GM18508 (cell line): Measurements from ENCODE around the gene RAB13.

Experiments used
- ATAC-seq: cut with Tn5 transposase; IDR thresholded peaks from one replicate; pipeline ENCODE4 v1.9.1; 2021; ENCODE audit warnings: moderate number of reproducible peaks; ENCODE audit not compliant: insufficient read depth, unreplicated experiment

The RAB13 gene

DNA sequence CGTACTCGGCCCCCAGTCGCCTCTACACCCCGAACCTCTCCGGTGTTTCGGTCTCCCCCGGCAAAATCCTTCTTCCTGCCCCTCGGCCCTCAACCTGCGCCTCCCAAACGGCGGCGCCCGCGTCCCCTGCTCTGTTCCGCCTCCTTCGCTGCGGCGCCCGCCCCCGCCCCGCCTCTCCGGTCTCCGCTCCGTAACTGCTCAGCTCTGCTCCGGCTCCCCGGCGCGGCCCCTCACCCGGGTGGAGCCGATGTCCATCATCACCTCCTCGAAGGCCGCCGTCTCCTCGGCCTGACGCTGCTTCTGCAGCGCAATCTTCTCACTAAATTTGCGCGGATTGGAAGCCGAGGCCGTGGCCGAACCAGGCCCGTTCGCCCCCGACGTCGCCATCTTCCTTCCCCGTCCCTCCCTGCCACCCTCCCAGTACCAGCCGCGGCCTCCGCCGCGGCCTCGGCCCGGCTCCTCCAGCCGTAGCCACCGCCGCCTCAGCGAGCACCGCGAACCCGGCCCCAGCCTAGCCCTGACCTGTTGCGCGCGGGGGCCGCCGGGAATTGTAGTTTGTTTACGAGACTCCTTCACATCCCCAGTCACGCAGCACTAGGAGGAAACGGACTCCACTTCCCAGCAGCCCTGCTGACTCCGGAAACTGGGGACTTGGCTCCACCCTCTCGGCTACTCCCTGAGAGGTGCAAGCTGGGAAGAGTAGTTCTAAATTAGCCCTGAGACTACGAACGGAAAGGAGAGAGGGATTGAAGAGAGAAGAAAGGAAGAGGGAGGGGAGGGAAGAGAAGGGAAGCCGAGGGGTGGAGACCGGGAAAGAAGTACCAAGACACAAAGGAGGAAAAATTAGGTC lies 27.8 kb downstream of the RAB13 start, which contains the start of gene CRTC2:
Gene CRTC2, minus strand, starts transcription at position 502 of the 850 bp plus-strand sequence. Its CDS starts 115 bp downstream, at position 387.
- ATAC-seq = peak; percentile 56

DNA sequence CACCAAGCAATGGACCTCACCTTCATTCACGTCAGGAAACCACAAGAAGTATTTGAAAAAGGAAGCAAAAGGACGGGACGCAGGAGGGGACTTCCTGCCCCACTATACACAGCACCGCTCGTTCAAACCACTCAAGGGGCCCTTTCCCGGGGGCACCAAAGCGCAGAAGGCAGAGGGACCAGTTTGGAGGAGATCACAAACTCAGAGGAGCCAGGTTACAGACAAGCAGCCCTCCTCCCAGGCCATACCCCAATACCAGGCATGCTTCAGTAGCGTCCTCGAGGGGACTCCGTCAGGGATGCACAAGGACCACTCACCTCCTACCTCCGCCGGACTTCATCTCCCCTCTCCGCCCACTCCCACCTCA lies 28.4 kb downstream of the RAB13 start:
- no peak for ATAC-seq

DNA sequence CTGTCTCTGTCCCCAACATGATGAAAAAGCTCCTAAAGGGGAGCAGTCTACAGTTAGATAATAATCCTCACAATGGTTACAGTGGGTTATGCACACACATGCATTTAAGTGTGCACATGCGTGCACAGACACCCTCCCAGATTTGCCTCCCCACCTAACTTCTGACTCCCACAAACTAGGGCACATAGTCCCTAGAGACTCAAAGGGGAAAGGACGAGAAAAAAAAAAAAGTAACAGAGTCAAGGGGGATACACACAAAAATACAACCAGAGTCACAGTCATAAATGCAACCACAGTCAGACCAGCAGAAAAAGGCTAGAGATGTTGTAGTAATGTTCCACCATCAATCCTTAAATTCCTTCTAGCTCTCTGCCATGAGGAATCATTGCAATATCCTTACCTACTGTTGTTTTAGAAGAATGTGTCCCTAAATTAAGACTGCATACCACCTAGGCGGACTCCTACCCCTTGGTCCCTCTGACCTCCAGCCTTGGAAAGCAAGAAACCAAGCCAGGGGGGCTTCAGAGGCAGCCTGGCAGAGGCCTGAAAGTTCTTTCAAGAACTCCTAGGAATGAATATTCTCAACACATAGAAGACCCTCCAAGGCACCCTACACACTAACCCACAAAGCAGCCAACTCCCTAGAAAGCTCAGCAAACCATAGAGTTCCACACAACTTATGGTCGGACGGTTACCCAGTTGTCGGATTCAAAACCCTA lies 29.0 kb downstream of the RAB13 start:
- ATAC-seq = no peak

DNA sequence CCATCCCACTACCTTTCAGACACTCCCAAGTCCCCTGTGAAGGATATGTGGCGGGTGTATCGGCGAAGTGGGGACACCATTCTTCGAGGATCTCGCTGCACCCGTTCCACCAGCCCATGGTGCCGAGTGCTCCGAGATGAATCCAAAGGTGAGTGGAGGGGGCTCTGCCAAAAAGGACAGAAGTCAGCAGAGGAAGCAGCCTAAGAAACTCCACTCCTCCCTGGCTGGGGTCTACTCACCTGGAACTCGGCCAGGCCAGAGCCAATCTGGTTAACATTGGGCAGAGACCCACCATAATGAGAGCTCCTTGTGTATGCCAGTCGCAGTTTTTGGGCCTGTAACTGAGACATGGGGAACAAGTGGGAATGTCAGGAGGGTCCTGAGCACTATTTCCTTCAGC lies 31.3 kb downstream of the RAB13 start:
- no peak for ATAC-seq

DNA sequence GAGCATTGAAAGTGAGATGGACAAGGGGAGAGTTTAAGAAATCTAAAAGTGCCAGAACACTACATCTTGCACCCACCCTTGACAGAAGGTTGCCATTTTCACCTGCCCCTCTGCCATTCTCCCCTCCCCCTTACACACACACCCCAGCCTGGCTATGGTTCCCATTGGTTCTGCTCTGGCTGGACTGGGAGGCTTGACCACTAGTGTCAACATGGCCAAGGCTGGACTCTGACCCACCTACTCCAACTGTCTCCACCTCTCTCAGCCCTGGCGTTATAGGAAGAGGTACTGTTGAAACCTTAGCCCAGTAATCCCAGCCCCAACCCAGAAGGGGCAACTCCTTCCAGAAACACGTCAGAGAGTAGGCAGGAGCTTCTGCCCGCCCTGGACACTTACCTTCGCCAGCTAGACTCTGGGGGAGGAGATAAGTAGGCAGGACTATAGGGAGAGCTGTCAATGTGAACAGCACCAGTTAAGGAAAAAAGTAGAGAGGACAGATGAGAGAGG lies 32.2 kb downstream of the RAB13 start:
- ATAC-seq = no peak

DNA sequence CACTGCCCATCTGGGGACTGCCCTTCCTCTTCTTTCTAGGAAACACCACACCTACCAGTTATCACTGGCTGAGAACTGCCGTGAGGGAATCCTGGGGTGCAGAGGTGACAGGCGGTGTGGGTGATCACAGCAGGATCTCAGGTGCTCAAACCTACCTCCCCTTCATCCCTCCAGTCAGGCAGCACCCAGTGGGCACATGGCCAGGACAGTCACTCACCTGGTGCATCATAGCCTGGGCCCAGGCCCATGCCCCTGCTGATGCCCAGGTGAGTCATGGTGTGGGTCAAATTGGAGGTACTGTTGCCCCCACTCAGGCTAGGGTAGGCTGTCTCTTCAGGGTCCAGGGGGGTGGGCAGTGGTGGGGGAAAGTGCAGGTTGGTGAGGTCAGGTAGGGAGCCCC lies 34.3 kb downstream of the RAB13 start:
- ATAC-seq = no peak

DNA sequence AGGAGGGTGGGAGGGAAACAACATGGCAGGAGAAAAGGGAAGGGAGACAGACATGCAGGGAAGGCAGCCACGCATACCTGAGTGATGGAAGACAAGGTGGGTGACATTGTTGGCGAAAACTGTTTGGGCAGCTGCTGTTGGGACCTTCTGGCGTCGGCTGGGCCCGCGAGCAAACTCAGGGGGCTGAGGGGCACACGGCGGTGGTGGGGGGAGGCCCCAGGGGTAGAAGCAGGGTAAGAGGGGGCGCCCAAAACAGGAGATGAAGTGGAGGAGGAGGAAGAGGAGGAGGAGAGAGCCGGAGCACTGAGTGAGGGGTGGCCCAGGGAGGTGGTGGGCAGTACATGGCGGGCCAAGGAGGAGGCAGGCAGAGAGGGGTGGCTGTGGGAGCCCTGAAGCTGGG lies 35.0 kb downstream of the RAB13 start:
- ATAC-seq = no peak

DNA sequence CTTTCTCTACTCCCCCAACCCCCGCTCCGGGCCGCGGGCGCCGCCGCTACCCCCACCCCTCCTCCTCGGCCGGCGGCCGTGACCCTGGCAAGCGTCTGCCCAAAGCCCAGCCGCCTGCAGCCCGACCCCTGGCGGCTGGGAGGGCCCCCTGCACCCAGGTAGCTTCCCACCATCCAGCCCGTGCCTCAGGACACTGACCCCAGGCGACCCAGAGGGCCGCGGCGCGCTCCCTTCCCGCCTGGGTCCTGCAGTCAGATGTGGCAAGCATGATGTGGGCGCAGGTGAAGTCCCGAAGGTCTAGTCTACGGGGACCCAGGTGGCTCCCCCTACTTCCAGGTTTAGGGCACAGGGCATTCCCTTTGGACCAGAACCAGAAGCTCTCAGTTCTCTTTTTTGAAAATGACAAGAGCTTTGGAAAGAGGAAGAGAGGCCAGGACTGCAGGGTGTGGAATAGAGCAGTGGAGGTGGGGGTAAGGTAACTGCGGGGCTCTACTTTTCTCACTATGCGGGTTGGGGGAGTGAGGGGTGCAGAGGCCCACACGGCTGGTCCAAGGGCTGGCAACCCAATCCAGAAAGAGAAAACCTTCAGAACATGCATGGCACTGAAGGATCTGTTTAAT lies 39.4 kb downstream of the RAB13 start, which contains the start of gene DENND4B:
Gene DENND4B, minus strand, starts transcription at position 97 of the 620 bp plus-strand sequence. CDS start 2,344 bp downstream, outside the sequence.
- ATAC-seq = no peak

DNA sequence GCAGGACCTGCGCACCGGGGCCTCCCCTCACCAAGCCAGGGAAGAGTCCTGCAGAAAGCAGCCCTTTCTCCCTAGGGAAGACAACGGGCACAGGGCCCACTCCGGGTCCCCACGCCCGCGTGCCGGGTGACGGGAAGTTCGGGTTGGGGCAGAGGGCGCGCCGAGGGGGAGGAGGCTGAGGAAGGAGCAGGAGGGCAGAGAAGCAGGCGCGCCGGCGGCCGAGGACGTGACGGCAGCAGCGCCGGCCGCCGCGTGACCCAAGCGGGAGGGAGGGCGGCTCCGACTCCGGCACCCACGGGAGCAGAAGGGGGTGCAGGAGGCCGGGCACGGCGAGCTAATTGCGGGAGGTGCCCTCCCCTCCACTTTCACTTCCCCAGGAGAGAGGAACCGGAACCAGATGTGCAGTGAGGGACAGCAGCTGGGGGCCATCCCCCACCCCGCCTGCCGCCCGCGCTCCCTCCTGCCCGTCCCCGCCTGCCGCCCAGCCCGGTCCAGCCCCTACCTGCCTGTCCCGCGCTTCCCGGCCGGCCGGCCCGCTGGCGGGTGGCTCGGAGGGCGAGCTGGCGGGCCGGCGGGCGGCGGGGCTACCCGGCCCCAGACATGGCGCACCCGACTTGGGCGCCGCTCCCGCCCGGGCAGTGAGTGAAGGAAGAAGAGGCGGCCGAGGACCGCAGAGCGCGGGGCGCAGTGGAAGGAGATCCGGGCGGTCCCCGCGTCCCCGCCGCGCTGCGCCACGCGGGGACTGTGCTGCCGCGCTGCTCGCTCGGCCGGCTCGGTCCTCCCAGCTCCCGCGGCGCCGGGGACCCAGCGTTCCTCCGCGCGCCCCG lies 40.1 kb downstream of the RAB13 start:
- ATAC-seq = peak; percentile 42

DNA sequence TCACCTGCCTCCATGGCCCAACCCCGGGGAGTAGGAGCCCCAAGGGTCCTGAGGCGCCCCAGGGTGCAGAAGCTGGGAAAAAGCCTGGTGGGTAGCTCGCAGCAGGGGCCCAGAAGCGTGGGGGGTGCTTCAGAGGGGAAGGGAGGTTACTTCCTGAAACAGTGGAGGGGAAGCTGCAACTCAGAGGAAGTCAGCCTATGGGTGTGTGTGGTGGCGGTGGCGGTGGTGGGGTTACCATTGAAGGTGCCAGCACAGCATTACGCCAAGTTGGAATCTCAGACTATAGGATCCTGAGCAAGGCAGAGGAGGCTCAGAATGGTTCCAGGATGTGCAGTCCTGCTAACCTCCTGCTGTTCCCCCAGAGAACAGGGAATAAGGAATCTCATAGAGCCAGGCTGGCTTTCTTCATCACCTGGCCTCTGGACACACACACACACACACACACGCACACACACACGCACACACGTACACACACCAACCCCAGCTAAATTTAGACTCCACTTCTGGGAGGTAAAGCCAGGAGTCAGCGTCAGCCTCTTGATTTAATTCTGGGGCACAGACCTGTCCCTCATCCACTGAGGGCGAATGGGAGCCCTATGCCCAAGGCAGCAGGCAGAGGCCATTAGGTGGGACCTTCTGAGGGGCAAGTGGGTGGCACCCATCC lies 40.9 kb downstream of the RAB13 start:
- ATAC-seq = no peak

DNA sequence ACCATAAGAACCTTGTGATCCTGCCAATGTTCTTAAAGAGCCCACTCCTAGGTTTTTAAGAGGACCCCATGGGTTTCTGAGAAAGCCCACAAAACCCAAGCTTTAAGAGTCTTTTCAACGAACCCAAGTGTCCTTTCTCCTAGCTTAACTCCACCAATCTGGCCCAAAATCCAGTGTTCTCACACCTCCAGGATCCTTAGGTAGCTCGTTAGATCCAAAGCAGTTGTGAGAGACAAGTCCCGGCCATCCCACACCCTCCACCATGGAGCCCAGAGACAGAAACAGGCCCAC lies 41.4 kb downstream of the RAB13 start:
- no peak for ATAC-seq

DNA sequence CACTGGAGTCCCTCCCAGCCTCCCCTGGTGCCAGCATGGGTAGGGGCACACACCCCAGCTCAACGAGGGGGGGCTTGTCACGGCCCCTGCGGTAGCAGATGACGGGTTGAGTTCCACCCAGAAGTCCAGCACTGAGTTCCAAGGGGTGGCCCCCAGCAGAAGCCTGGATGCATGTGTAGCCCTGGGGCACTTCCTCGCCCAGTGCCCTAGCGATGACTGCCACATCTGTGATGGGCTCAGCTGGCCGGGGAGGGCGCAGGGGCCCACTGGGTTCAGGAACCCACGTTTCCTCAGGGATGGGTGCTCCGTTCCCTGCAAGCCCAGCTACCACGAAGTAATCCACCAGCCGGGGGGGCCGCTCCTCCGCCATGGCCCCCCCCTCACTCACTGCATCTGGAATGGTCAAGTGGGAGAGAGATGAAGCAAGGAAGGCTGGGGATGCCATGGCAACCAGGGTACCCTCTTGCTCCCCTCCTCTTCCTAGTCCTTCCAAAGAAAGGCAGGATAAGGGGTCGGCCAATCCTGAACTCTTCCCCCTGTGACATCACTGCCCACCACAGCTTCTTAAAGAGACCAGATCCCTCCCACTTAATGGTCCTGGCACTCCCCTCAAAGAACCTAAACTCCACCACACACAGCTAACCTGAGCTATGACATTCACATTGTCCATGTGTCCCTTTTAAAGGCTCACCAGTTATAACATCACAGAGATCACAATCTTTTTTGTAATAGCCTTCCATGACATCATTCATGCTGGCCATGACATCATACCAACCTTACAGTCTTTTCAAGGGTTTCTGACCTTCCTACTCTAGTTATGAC lies 41.9 kb downstream of the RAB13 start:
- no peak for ATAC-seq

DNA sequence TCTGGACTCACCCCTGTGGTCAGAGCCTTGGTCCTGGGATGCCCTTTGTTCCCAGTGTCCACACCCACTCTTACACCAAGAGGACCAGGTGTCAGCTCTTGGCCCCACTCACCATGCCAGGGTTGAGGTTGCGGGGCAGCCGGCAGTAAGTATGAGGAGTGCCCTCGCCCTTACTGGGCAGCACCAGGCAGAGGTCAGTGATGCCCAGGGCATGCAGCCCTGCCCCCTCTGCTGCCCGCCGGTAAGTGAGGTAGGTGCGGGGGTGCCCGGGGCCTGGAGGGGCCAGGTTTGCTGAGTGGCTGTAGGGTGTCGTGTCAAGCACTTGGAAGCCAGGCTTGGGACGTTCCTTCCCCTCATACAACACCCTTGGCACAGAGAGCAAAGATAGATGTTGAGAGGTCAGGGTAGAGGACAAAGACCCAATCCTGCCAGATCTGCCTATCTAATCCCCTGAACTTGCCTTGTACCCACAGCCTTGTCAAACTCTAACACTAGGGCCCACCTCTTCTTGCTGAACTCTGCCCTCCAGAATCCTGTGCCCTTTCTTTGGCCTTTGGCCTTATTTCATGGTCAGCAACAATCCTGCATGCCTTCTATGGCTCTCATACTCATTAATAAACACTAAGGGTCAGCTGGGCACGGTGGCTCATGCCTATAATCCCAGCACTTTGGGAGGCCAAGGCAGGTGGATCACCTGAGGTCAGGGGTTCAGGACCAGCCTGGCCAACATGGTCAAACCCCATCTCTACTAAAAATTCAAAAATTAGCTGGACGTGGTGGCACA lies 43.2 kb downstream of the RAB13 start:
- no peak for ATAC-seq

DNA sequence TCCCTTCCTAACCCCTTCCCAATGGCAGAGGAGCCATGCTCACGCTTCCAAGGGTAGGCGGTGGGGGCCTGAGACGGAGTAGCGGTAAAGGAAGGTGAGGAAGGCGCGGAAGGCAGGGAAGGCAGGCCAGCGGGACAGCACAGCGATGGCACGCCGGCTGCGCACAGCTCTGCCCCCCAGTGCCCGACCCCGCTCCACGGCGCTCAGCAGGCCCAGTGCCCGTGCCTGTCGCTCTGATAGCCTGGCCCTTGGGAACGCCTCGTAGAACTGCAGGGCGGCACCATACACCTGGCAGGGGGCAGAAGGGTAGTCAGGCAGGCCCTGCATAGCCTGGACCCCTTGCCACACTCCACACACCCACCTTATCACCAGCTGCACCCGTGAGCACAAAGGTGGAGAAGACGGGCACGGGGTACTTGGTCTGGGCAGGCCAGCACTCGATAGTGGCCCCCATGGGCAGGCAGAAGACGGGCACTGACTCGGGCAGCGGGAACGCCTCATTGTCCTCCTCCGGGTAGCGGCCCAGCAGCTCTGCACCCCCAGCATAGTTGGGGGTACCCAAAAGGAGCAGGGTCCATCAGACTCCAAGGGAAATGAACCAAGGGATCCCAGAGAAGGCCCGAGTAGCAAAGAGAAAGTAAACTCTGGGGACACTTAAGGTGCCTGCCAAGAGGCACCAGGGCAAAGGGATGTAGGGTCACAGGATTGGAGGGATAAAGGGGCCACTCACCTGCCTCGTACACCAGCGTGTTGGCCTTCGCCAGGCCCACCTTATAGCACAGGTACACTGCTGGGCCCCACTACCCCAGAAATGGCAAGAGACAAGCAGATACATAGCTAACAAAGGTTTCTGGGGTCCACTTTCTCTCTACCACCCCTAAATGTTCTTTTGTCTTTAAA lies 44.1 kb downstream of the RAB13 start:
- no peak for ATAC-seq

DNA sequence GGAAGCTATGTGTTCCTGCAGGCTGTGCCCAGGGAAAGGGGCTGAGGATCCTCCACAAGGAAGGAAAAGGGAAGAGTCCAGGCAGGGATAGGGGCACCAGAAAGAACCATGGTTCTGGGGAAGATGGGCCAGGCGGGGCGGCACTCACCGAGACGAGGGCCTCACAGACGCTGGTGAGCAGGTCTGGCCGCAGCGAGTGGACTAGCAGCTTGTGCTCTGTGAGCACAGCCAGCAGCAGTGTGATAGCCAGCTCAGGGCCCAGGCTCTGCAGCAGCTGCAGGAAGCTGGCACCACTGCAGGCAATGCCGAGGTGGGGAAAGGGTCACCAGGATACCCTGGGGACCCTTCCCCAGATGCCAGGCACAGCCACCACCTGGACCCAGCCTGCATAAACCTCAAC lies 45.4 kb downstream of the RAB13 start:
- ATAC-seq = no peak

DNA sequence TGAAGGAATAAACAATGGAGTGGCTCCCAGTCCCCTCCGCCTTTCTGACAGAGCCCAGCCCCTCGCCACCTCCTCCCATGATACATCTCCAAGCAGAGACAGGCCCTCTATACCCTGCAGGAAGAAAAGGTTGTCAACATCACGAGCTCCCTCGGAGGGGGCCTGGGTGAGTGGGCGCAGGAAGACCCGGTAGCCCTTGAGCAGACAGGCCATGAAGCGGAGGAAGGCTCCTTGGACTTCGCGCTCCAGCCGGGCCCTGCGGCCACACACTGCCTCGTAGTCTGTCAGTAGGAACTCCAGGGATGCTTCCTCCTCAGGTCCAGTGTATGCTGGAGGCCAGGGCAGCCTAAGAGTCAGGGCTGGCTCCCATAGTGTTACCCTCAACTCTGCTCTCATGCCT lies 46.7 kb downstream of the RAB13 start:
- no peak for ATAC-seq

DNA sequence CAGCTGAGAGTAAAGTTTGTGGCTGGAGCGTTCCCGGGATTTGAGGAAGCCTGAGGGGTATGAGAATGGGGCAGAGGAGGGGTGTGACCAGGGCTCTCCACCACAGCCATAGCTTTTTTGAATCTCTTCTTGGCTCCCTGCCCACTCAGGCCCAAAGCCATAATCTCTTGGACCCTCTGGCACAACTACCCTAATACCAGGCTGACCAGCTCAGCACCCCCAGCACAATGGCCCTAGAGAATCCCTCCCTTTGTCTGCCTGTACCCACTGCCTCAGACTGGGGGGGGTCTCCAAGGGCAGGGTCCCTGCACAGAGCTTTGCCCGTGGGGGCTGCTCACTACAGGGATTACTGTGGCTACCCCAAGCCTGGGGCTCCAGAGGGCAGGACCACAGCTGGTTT lies 47.1 kb downstream of the RAB13 start:
- ATAC-seq = no peak
